Measurements from ENCODE around the gene ERCC8.

Gene ERCC8

GRCh38 chr5:60945813-60946187, 930 bp upstream of the ERCC8 start:
- no peaks in the 10 kb centered on the region for H3F3A ChIP-seq (ENCODE audit: low read depth)
- H4K20me1 ChIP-seq (ENCODE audit: insufficient read depth, low read length, poor library complexity, severe bottlenecking), result no peaks in the 10 kb centered on the region
- no peaks in the 10 kb centered on the region for H3K36me3 ChIP-seq (ENCODE audit: insufficient read depth, low read length)
- H3K4me1 ChIP-seq (ENCODE audit: insufficient read depth, low read length, poor library complexity, severe bottlenecking), result peaks cover 19% of the 10 kb centered on the region
- H2AFZ ChIP-seq (ENCODE audit: low read length), result peak overlapping the region; percentile 99
- no peak for TF ChIP-seq EZH2phosphoT487 (IDR thresholded peaks at IDR 0.05; ENCODE audit: borderline replicate concordance)
- TF ChIP-seq CTCF (conservative IDR thresholded peaks at IDR 0.05; ENCODE audit: low read length), result no peak
- H3K9ac ChIP-seq (ENCODE audit: low read depth, low read length, poor library complexity, severe bottlenecking), result peak overlapping the region; percentile 75
- peak overlapping the region; percentile 87 for H3K4me3 ChIP-seq (ENCODE audit: low read length, poor library complexity, severe bottlenecking)
- H3K4me2 ChIP-seq (ENCODE audit: low read depth, low read length, poor library complexity, severe bottlenecking), result peak overlapping the region; percentile 78
- no peaks in the 10 kb centered on the region for H3K27me3 ChIP-seq (ENCODE audit: insufficient read depth, low read length, poor library complexity, severe bottlenecking)
- no peaks in the 10 kb centered on the region for H3K9me2 ChIP-seq (replicated peaks; ENCODE audit: low read depth, low read length)
- peaks cover 35% of the 10 kb centered on the region for H3K79me2 ChIP-seq (ENCODE audit: insufficient read depth, low read length)
- peaks cover 3% of the 10 kb centered on the region; the same call in 1 of the 2 replicates for H3K9me3 ChIP-seq (ENCODE audit: insufficient read depth, low read depth, low read length)

DNA sequence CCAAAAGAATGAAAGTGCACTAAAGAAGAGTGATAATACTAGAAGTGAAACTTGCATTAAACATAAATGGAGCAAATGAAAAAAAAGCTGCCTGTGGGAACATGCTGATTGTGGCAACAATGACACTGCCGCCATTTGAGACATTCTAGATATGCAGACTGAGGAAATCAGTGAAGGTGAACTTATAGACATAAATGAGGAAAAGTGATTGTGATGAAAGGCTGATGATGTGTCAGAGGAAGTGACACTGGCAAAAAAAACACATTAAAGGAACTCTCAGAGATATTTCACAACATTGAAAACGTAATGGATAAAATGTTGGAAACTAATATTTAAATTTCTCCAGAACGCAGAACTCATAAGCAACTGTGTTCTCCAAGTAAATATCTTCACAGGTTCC, 1.2 kb downstream of the ERCC8 start:
- TF ChIP-seq EZH2phosphoT487 (IDR thresholded peaks at IDR 0.05; ENCODE audit: borderline replicate concordance) (no peak), CTCF (conservative IDR thresholded peaks at IDR 0.05; ENCODE audit: low read length) (no peak)
- Histone ChIP-seq H3K9ac (ENCODE audit: low read depth, low read length, poor library complexity, severe bottlenecking) (no peak overlapping the region), H3K9me3 (ENCODE audit: insufficient read depth, low read depth, low read length) (peaks cover 2% of the 10 kb centered on the region; the same call in 1 of the 2 replicates), H3K36me3 (ENCODE audit: insufficient read depth, low read length) (0 out of 2 replicates have a peak, but pooled peaks cover under 1% of the 10 kb centered on the region), H3K4me2 (ENCODE audit: low read depth, low read length, poor library complexity, severe bottlenecking) (peak overlapping the region; percentile 95), H4K20me1 (ENCODE audit: insufficient read depth, low read length, poor library complexity, severe bottlenecking) (no peaks in the 10 kb centered on the region), H3K4me1 (ENCODE audit: insufficient read depth, low read length, poor library complexity, severe bottlenecking) (peaks cover 19% of the 10 kb centered on the region), H2AFZ (ENCODE audit: low read length) (no peak overlapping the region), H3K27me3 (ENCODE audit: insufficient read depth, low read length, poor library complexity, severe bottlenecking) (no peaks in the 10 kb centered on the region), H3F3A (ENCODE audit: low read depth) (no peaks in the 10 kb centered on the region), H3K9me2 (replicated peaks; ENCODE audit: low read depth, low read length) (no peaks in the 10 kb centered on the region), H3K79me2 (ENCODE audit: insufficient read depth, low read length) (peaks cover 35% of the 10 kb centered on the region), H3K4me3 (ENCODE audit: low read length, poor library complexity, severe bottlenecking) (peak overlapping the region; percentile 87)

GRCh38 chr5:60929024-60929423, 15.8 kb downstream of the ERCC8 start:
- H4K20me1 ChIP-seq (ENCODE audit: insufficient read depth, low read length, poor library complexity, severe bottlenecking), result peaks cover 14% of the 10 kb centered on the region
- H3K4me3 ChIP-seq (ENCODE audit: low read length, poor library complexity, severe bottlenecking), result no peak overlapping the region
- no peaks in the 10 kb centered on the region for H3F3A ChIP-seq (ENCODE audit: low read depth)
- H3K4me2 ChIP-seq (ENCODE audit: low read depth, low read length, poor library complexity, severe bottlenecking), result no peak overlapping the region
- peaks cover 29% of the 10 kb centered on the region for H3K27me3 ChIP-seq (ENCODE audit: insufficient read depth, low read length, poor library complexity, severe bottlenecking)
- no peaks in the 10 kb centered on the region for H3K79me2 ChIP-seq (ENCODE audit: insufficient read depth, low read length)
- H3K9me3 ChIP-seq (ENCODE audit: insufficient read depth, low read depth, low read length), result no peaks in the 10 kb centered on the region
- no peaks in the 10 kb centered on the region for H3K4me1 ChIP-seq (ENCODE audit: insufficient read depth, low read length, poor library complexity, severe bottlenecking)
- no peak overlapping the region for H3K9ac ChIP-seq (ENCODE audit: low read depth, low read length, poor library complexity, severe bottlenecking)
- H3K36me3 ChIP-seq (ENCODE audit: insufficient read depth, low read length), result peaks cover 9% of the 10 kb centered on the region; the same call in 1 of the 2 replicates
- no peak overlapping the region for H2AFZ ChIP-seq (ENCODE audit: low read length)
- no peaks in the 10 kb centered on the region for H3K9me2 ChIP-seq (replicated peaks; ENCODE audit: low read depth, low read length)
- TF ChIP-seq CTCF (conservative IDR thresholded peaks at IDR 0.05; ENCODE audit: low read length), result peak; percentile 53
- TF ChIP-seq EZH2phosphoT487 (IDR thresholded peaks at IDR 0.05; ENCODE audit: borderline replicate concordance), result no peak
